Measurements from ENCODE around the gene ERICH3.

DNA sequence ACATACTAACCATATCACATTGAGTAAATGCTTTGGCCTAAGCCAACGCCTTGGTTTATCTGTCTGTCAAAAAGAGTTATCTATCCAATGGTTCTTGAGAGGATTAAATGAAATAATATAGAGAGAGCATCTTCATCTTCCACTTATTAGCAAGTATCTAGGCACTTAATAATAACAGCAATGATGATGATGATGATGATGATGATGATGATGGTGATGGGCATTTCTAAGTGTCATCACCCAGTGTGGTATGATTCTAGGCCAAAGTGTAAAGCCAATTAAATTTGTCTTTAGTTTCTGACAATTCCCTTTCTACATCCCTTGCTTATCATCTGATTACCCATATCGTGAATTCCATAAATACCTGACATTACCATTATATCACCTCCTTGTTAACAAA lies 95.5 kb downstream of the ERICH3 start:
- TF ChIP-seq, protein P1, sequence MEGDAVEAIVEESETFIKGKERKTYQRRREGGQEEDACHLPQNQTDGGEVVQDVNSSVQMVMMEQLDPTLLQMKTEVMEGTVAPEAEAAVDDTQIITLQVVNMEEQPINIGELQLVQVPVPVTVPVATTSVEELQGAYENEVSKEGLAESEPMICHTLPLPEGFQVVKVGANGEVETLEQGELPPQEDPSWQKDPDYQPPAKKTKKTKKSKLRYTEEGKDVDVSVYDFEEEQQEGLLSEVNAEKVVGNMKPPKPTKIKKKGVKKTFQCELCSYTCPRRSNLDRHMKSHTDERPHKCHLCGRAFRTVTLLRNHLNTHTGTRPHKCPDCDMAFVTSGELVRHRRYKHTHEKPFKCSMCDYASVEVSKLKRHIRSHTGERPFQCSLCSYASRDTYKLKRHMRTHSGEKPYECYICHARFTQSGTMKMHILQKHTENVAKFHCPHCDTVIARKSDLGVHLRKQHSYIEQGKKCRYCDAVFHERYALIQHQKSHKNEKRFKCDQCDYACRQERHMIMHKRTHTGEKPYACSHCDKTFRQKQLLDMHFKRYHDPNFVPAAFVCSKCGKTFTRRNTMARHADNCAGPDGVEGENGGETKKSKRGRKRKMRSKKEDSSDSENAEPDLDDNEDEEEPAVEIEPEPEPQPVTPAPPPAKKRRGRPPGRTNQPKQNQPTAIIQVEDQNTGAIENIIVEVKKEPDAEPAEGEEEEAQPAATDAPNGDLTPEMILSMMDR (conservative IDR thresholded peaks at IDR 0.05) = no peak
- TF ChIP-seq ZFX (IDR thresholded peaks at IDR 0.05) = no peak
